ENCODE data around the gene REPIN1. TPM values are rescaled to one million over a fixed set of nuclear protein-coding genes. Genes with fewer than 3 reads are reported as not detected.
A peak's percentile ranks its signal among the peaks of the same experiment; 100 is the strongest.

Gene REPIN1
- polyA plus RNA-seq, 2 of the 4 experiments (the other 2 are of a cell fraction): 48.1 to 101 TPM

- peak in 1 of 2 experiments; percentile 51 for DNase-seq (ENCODE audit: low read depth in 1 of 2, low spot score in 1 of 2)
- 20% methylated on average over 24 of the region's 35 CpGs for WGBS (ENCODE audit: missing lambda C conversion rate)
- peak; percentile 66; the same call in 1 of the 2 replicates for TF ChIP-seq HDAC2 (IDR thresholded peaks at IDR 0.05)
- TF ChIP-seq RNF2 (IDR thresholded peaks at IDR 0.05; ENCODE audit: borderline replicate concordance, low read depth): no peak
- no peak for TF ChIP-seq POLR2A (IDR thresholded peaks at IDR 0.05; ENCODE audit: low read length)
- TF ChIP-seq SMC3 (IDR thresholded peaks at IDR 0.05): 0 out of 3 replicates have a peak, but pooled peaks have one; percentile 5
- peaks cover 32% of the 10 kb centered on the region for H3K4me1 ChIP-seq
- peak overlapping the region; percentile 92 to 97 for H3K27ac ChIP-seq
- H3K4me3 ChIP-seq: peak overlapping the region; percentile 69
- ATAC-seq: peak; percentile 54 to 73
- POLR2A ChIA-PET: interaction anchor here (1.5 to 2.7 kb wide), 2 partner anchors 28 to 36 kb away, joined by 12 to 20 read pairs; partner anchors contain the start of gene REPIN1
- H3K4me2 ChIP-seq: peak overlapping the region; percentile 94
- no peaks in the 10 kb centered on the region for H3K9me3 ChIP-seq
- no peak for FAIRE-seq
- CTCF ChIA-PET: interaction anchor here (0.9 to 1.7 kb wide), 9 partner anchors 9 to 119 kb away, joined by 3 to 7 read pairs (median 4); no protein-coding TSS in a partner anchor
Measured at GRCh38 chr7:150405584-150406311, 37.1 kb downstream of the REPIN1 start.

GRCh38 chr7:150406312-150406566, 37.6 kb downstream of the REPIN1 start:
- peaks cover 30% of the 10 kb centered on the region for H3K4me1 ChIP-seq
- ATAC-seq: no peak
- whole genome bisulfite sequencing (ENCODE audit: missing lambda C conversion rate): 38% methylated on average over 2 of the region's 2 CpGs
- DNase-seq (ENCODE audit: low read depth in 1 of 2, low spot score in 1 of 2): no peak
- peak overlapping the region; percentile 94 for H3K4me2 ChIP-seq
- ChIA-PET POLR2A (interaction anchor here (1.5 to 2.7 kb wide), 2 partner anchors 28 to 37 kb away, joined by 12 to 20 read pairs; partner anchors contain the start of gene REPIN1), CTCF (interaction anchor here (0.9 to 1.7 kb wide), 9 partner anchors 9 to 119 kb away, joined by 3 to 7 read pairs (median 4); no protein-coding TSS in a partner anchor)
- no peak for FAIRE-seq
- peak overlapping the region; percentile 69 for H3K4me3 ChIP-seq
- TF ChIP-seq RARB (CRISPR knock-in tag; IDR thresholded peaks at IDR 0.05) (no peak), ZC3H11A (IDR thresholded peaks at IDR 0.05) (no peak), NFE2L2 (conservative IDR thresholded peaks at IDR 0.05; ENCODE audit: low read length) (no peak), HEYL (CRISPR knock-in tag; IDR thresholded peaks at IDR 0.05) (no peak)
- H3K27ac ChIP-seq: peak overlapping the region; percentile 92 to 97
- H3K9me3 ChIP-seq: no peaks in the 10 kb centered on the region

DNA sequence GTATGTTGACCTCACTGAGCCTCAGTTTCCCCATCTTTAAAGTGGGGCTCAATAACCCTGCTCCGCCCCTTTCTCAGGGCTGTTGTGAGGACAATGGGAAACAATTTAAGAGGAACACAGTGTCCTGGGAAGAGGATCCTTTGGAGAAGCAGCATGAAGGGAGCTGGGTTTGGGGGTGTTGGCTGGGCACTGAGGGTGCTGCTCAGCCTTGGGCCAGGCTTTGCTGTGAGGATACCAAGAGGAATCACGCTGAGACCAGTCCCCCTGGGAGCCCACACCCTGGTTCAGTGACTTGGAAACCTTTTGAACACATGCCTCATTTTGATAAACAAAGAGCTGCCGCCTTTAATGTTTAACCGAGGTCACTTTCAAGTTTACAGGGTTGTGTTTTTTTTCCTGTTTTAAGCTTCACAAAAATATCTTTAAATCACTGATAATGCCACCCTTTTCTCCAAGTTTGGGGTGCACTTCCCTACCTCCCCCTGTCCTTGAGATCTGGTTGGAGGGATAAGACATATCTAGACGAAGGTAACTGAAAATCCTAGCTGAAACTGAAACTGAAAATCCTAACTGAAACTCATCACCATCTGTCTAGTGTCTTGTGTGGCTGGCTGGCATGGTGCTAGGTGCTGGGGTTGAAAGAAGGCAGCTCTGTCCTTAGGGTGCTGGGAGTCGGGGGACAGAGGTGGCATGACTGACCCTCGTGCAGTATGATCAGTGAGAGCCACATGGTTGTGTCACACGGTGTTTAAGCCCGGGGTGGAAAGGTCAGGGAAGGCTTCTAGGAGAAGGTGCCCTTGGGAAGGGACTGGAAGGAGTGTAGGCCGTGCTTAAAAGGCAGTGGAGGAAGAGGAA, 38.2 kb downstream of the REPIN1 start:
- H3K4me1 ChIP-seq: peaks cover 30% of the 10 kb centered on the region
- DNase-seq (ENCODE audit: low read depth in 1 of 2, low spot score in 1 of 2): no peak
- no peaks in the 10 kb centered on the region for H3K9me3 ChIP-seq
- H3K27ac ChIP-seq: peak overlapping the region; percentile 92 to 97
- ATAC-seq: no peak
- WGBS (ENCODE audit: missing lambda C conversion rate): 46% methylated on average over 10 of the region's 10 CpGs
- ChIA-PET CTCF (interaction anchor here (0.8 to 1.7 kb wide), 8 partner anchors 10 to 121 kb away, joined by 3 to 7 read pairs (median 4); no protein-coding TSS in a partner anchor), POLR2A (interaction anchor here (1.3 to 1.5 kb wide), 2 partner anchors 29 to 38 kb away, joined by 3 to 12 read pairs; partner anchors contain the start of gene REPIN1)
- H3K4me2 ChIP-seq: peak overlapping the region; percentile 94
- TF ChIP-seq CBX8 (IDR thresholded peaks at IDR 0.05) (no peak), PHF8 (IDR thresholded peaks at IDR 0.05; ENCODE audit: borderline replicate concordance, low read depth) (no peak), ZNF302 (CRISPR knock-in tag; IDR thresholded peaks at IDR 0.05) (no peak), CHD4 (IDR thresholded peaks at IDR 0.05; ENCODE audit: borderline replicate concordance) (no peak), EHMT2 (IDR thresholded peaks at IDR 0.05; ENCODE audit: low read depth) (no peak), FOSL2 (IDR thresholded peaks at IDR 0.05) (no peak), FOSL2 (CRISPR knock-in tag; IDR thresholded peaks at IDR 0.05) (no peak)
- no peak for FAIRE-seq
- no peak overlapping the region for H3K4me3 ChIP-seq

- Histone ChIP-seq H3K4me3 (no peak overlapping the region), H3K9me3 (no peaks in the 10 kb centered on the region), H3K4me2 (no peak overlapping the region), H3K27ac (peak overlapping the region in 1 of 2 experiments; percentile 97; a peak in 3 of 6 replicates), H3K4me1 (peaks cover 30% of the 10 kb centered on the region)
- POLR2A ChIA-PET: interaction anchor here (1.3 kb wide), 1 partner anchor 39 kb away, joined by 3 read pairs; the partner anchor contains the start of gene REPIN1
- no peak for FAIRE-seq
- CTCF ChIA-PET: interaction anchor here (0.8 to 1.7 kb wide), 5 partner anchors 14 to 122 kb away, joined by 3 to 7 read pairs (median 4); partner anchors contain the start of gene REPIN1
- no peak for ATAC-seq
- DNase-seq (ENCODE audit: low read depth in 1 of 2, low spot score in 1 of 2): no peak
- TF ChIP-seq CEBPB (IDR thresholded peaks at IDR 0.05): no peak
- TF ChIP-seq ZC3H11A (IDR thresholded peaks at IDR 0.05): no peak
- TF ChIP-seq EP300 (IDR thresholded peaks at IDR 0.05): no peak
- TF ChIP-seq ELK1 (IDR thresholded peaks at IDR 0.05; ENCODE audit: low read depth, low read length): no peak
- no peak for TF ChIP-seq ZFP36 (IDR thresholded peaks at IDR 0.05; ENCODE audit: borderline replicate concordance, partially characterized antibody)
- no peak for TF ChIP-seq CBX8 (IDR thresholded peaks at IDR 0.05)
- no peak for TF ChIP-seq HES2 (IDR thresholded peaks at IDR 0.05)
- TF ChIP-seq FOXS1 (CRISPR knock-in tag; IDR thresholded peaks at IDR 0.05): no peak
- no peak for TF ChIP-seq JUN (IDR thresholded peaks at IDR 0.05)
- no peak for TF ChIP-seq ZSCAN20 (CRISPR knock-in tag; IDR thresholded peaks at IDR 0.05)
- no peak for TF ChIP-seq HEYL (CRISPR knock-in tag; IDR thresholded peaks at IDR 0.05)
- TF ChIP-seq PHF8 (IDR thresholded peaks at IDR 0.05; ENCODE audit: borderline replicate concordance, low read depth): no peak
- WGBS (ENCODE audit: missing lambda C conversion rate): 96% methylated on average over 60 of the region's 91 CpGs
Measured at GRCh38 chr7:150407588-150408392, 39.2 kb downstream of the REPIN1 start.

Measured in A549 (cell line).